Medulla oblongata (tissue), 1 donor: Measurements from ENCODE around the gene ABCA3.
"Not testable (repeated sequence)": the region's sequence is repeated elsewhere in the genome, so short reads cannot be mapped to it uniquely, and the experiment has no call there.

ENCODE experiments used
- DNase-seq: peaks from one replicate; pipeline ENCODE4 v3.0.0-alpha.2; 2015; ENCODE audit errors: extremely low spot score

The ABCA3 gene

GRCh38 chr16:2340564-2341455 is at the start of gene ABCA3:
ABCA3 (minus strand) TSS chr16:2340728; CDS start chr16:2326466, 14,262 bp downstream.
- DNase-seq: peak; percentile 96

- DNase-seq: no peak
Measured at GRCh38 chr16:2388875-2389433, 48.4 kb upstream of the ABCA3 start.

GRCh38 chr16:2388139-2388874 is 47.8 kb upstream of the ABCA3 start:
- DNase-seq: no peak

GRCh38 chr16:2386990-2387389 is 46.5 kb upstream of the ABCA3 start:
- DNase-seq: no peak

GRCh38 chr16:2385982-2386381 is 45.5 kb upstream of the ABCA3 start:
- not testable (repeated sequence) for DNase-seq

GRCh38 chr16:2385190-2385836 is 44.8 kb upstream of the ABCA3 start:
- no peak for DNase-seq

- no peak for DNase-seq
Measured at GRCh38 chr16:2384426-2384825, 43.9 kb upstream of the ABCA3 start.

GRCh38 chr16:2383501-2383900 is 43.0 kb upstream of the ABCA3 start:
- no peak for DNase-seq

- no peak for DNase-seq
Measured at GRCh38 chr16:2374644-2375043, 34.1 kb upstream of the ABCA3 start.

- no peak for DNase-seq
Measured at GRCh38 chr16:2373176-2373575, 32.6 kb upstream of the ABCA3 start.

- DNase-seq: no peak
Measured at GRCh38 chr16:2372684-2373083, 32.2 kb upstream of the ABCA3 start.

GRCh38 chr16:2371421-2371820 is 30.9 kb upstream of the ABCA3 start:
- DNase-seq: no peak

GRCh38 chr16:2370721-2371120 is 30.2 kb upstream of the ABCA3 start:
- no peak for DNase-seq

GRCh38 chr16:2366660-2367309 is 26.3 kb upstream of the ABCA3 start:
- DNase-seq: no peak

GRCh38 chr16:2365397-2366294 is 25.1 kb upstream of the ABCA3 start:
- DNase-seq: no peak

- DNase-seq: no peak
Measured at GRCh38 chr16:2364638-2365210, 24.2 kb upstream of the ABCA3 start.

GRCh38 chr16:2362218-2362617 is 21.7 kb upstream of the ABCA3 start:
- DNase-seq: no peak

- no peak for DNase-seq
Measured at GRCh38 chr16:2361129-2361528, 20.6 kb upstream of the ABCA3 start.

- no peak for DNase-seq
Measured at GRCh38 chr16:2359919-2360318, 19.4 kb upstream of the ABCA3 start.

GRCh38 chr16:2358811-2359210 is 18.3 kb upstream of the ABCA3 start:
- no peak for DNase-seq
